ENCODE measurements around the gene CACNA1A.

GRCh38 chr19:13189600-13189999, 316.7 kb downstream of the CACNA1A start:
- TF ChIP-seq CTCF (conservative IDR thresholded peaks at IDR 0.05; ENCODE audit: low read length) (no peak), EZH2phosphoT487 (IDR thresholded peaks at IDR 0.05; ENCODE audit: borderline replicate concordance, low read depth, low read length) (no peak)
